Neural progenitor cell (in vitro differentiated cells): ENCODE measurements around the gene UFC1. TPM values are rescaled to one million over a fixed set of nuclear protein-coding genes. Genes with fewer than 3 reads are reported as not detected.
A peak's percentile ranks its signal among the peaks of the same experiment; 100 is the strongest.

Source experiments
- DNase-seq: peaks from one replicate; pipeline ENCODE4 v3.0.0-alpha.2; 2016; ENCODE audit warnings: low spot score
- H2AFZ ChIP-seq: fragments of 200-600 bp; sonication (generic); replicated peaks from 2 replicates; pipeline ENCODE4 v1.6.1; 2016; ENCODE audit warnings: antibody characterized with exemption
- H3F3A ChIP-seq: fragments of 200-600 bp; sonication (generic); 2 replicates; pipeline ENCODE4 v1.6.1; 2016; ENCODE audit warnings: antibody characterized with exemption, low read depth
- H3K27ac ChIP-seq: fragments of 200-600 bp; sonication (generic); 2 replicates; pipeline ENCODE4 v1.5.1; 2016; ENCODE audit warnings: mild to moderate bottlenecking
- H3K27me3 ChIP-seq: fragments of 200-600 bp; sonication (generic); 2 replicates; pipeline ENCODE4 v1.6.1; 2016; ENCODE audit warnings: mild to moderate bottlenecking, moderate library complexity
- H3K36me3 ChIP-seq: fragments of 200-600 bp; sonication (generic); 2 replicates; pipeline ENCODE4 v1.5.1; 2016
- H3K4me1 ChIP-seq: fragments of 200-600 bp; sonication (generic); 2 replicates; pipeline ENCODE4 v1.6.1; 2016; ENCODE audit warnings: mixed run types
- H3K4me2 ChIP-seq: fragments of 200-600 bp; sonication (generic); 2 replicates; pipeline ENCODE4 v1.6.1; 2016
- H3K4me3 ChIP-seq: fragments of 200-600 bp; sonication (generic); 2 replicates; pipeline ENCODE4 v1.5.1; 2016
- H3K79me2 ChIP-seq: fragments of 200-600 bp; sonication (generic); 2 replicates; pipeline ENCODE4 v1.6.1; 2016; ENCODE audit warnings: low read depth
- H3K9ac ChIP-seq: fragments of 200-600 bp; sonication (generic); 2 replicates; pipeline ENCODE4 v1.6.1; 2016
- H3K9me3 ChIP-seq: fragments of 200-600 bp; sonication (generic); 2 replicates; pipeline ENCODE4 v1.5.1; 2016; ENCODE audit warnings: low read depth
- H4K20me1 ChIP-seq: fragments of 200-600 bp; sonication (generic); 2 replicates; pipeline ENCODE4 v1.6.1; 2016; ENCODE audit warnings: low read depth
- H3K27ac Mint-ChIP-seq: 3 replicates; pipeline ENCODE4 v1.8.0; 2021; ENCODE audit warnings: mixed read lengths
- H3K27me3 Mint-ChIP-seq: 2 replicates; pipeline ENCODE4 v1.8.0; 2022; ENCODE audit warnings: low read depth, mild to moderate bottlenecking, inconsistent platforms, moderate library complexity, mixed read lengths; ENCODE audit not compliant: insufficient read depth
- H3K36me3 Mint-ChIP-seq: 3 replicates; pipeline ENCODE4 v1.8.0; 2021; ENCODE audit warnings: mixed read lengths
- H3K4me1 Mint-ChIP-seq: 3 replicates; pipeline ENCODE4 v1.8.0; 2021; ENCODE audit warnings: mixed read lengths
- H3K4me3 Mint-ChIP-seq: 3 replicates; pipeline ENCODE4 v1.8.0; 2021; ENCODE audit warnings: mild to moderate bottlenecking, moderate library complexity, mixed read lengths
- H3K9me3 Mint-ChIP-seq: 3 replicates; pipeline ENCODE4 v1.8.0; 2020; ENCODE audit warnings: mixed read lengths
- EZH2 ChIP-seq: fragments of 200-600 bp; sonication (generic); IDR thresholded peaks from 2 replicates; pipeline ENCODE4 v1.6.1; 2017; ENCODE audit warnings: antibody characterized with exemption, mild to moderate bottlenecking, moderate library complexity
- EZH2phosphoT487 ChIP-seq: fragments of 200-600 bp; sonication (generic); IDR thresholded peaks from 2 replicates; pipeline ENCODE4 v1.6.1; 2017; ENCODE audit warnings: antibody characterized with exemption
- total RNA-seq: library from RNA; depleted of rRNA; stranded (reverse); fragments of >200 nt; gene quantifications from 2 replicates; pipeline ENCODE4 v1.2.3, GENCODE V29; 2015; ENCODE audit warnings: low replicate concordance
- TF ChIP-seq, protein P1 (sequence below): fragments of 200-600 bp; sonication (generic); IDR thresholded peaks from 2 replicates; pipeline ENCODE4 v1.5.1; 2017; ENCODE audit warnings: antibody characterized with exemption, mild to moderate bottlenecking

The UFC1 gene
- total RNA-seq, 1 donor from 2014 or later: 114 TPM

DNA sequence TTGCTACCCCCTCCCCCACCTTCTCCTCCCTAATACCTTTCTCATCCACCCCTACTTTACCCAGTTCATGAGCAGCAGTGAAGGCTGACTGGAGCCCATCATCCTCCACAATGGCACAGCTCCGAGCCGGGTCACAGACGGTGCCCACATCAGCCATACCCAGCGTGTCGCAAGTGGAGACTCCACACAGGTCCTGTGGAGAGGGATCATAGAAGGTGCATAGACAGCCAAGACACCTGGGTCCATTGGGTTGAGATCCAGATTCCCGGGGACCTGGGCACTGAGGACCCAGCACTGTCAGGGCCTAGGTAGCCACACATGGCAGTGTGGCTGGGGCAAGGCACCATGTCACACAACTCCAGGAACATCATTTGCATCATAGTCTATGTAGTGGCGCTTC is 42.3 kb downstream of the UFC1 start:
- Histone ChIP-seq H3K4me1 (peaks cover 50% of the 10 kb centered on the region), H3K4me2 (no peak overlapping the region), H3K79me2 (no peaks in the 10 kb centered on the region), H3K4me3 (no peak overlapping the region), H3K9me3 (no peaks in the 10 kb centered on the region), H3K27me3 (no peaks in the 10 kb centered on the region), H3K36me3 (no peaks in the 10 kb centered on the region), H2AFZ (no peak overlapping the region), H3F3A (peaks cover 36% of the 10 kb centered on the region), H4K20me1 (no peaks in the 10 kb centered on the region), H3K9ac (no peak overlapping the region), H3K27ac (no peak overlapping the region)
- Mint-ChIP-seq H3K36me3 (no peaks in the 10 kb centered on the region), H3K27ac (peak overlapping the region; percentile 10), H3K4me3 (peak overlapping the region; percentile 27), H3K9me3 (no peaks in the 10 kb centered on the region), H3K4me1 (peaks cover 55% of the 10 kb centered on the region), H3K27me3 (peaks cover 8% of the 10 kb centered on the region)
- TF ChIP-seq EZH2phosphoT487 (no peak), EZH2 (no peak)
- TF ChIP-seq, protein P1, sequence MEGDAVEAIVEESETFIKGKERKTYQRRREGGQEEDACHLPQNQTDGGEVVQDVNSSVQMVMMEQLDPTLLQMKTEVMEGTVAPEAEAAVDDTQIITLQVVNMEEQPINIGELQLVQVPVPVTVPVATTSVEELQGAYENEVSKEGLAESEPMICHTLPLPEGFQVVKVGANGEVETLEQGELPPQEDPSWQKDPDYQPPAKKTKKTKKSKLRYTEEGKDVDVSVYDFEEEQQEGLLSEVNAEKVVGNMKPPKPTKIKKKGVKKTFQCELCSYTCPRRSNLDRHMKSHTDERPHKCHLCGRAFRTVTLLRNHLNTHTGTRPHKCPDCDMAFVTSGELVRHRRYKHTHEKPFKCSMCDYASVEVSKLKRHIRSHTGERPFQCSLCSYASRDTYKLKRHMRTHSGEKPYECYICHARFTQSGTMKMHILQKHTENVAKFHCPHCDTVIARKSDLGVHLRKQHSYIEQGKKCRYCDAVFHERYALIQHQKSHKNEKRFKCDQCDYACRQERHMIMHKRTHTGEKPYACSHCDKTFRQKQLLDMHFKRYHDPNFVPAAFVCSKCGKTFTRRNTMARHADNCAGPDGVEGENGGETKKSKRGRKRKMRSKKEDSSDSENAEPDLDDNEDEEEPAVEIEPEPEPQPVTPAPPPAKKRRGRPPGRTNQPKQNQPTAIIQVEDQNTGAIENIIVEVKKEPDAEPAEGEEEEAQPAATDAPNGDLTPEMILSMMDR: no peak
- DNase-seq: no peak

DNA sequence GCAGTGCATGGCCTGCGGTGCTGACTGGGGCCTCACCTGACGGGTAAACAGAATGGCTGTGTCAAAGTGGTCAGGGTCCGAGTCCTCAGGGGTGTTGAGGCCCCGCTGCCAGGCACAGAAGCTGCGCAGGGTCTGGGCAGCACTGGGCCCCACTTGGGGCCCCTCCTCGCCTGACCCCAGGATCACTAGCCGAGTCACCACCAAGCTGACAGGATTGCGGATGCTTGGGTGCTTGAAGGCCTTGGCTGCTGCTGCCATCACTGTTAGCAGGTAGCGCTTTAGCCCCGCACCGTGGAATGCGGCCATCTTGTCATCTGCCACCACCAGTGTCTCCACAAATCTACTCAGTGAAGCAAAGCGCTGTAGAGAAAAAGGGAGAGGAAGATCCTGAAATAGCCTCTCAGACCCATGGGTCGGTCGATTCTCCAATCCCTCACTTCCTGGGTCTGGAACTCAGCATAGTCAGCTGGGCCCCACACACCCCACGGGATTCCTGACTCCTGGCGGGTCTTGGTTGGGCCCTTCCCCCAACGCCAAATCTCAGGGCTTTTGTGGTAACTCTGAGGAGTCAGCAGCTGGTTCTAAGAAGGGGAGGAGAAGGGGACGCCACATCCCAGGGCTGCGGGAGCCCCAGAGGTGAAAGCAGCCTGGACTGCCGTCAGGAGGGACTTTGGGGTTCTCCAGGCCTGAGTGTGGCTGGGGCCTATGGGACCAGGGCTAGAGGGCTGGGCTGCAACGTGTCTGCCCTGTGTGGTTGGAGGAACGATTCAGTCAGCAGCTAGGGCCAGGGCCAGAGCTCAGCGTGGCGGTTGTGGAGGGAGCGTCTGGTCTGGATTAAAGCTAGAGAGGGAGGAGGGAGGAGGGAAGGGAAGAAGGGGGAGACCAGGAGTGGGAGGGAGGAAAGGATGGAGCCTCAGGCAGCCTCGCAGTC is 43.0 kb downstream of the UFC1 start:
- Mint-ChIP-seq H3K27me3 (peaks cover 7% of the 10 kb centered on the region), H3K9me3 (no peaks in the 10 kb centered on the region), H3K27ac (peak overlapping the region; percentile 90), H3K4me3 (peak overlapping the region; percentile 62), H3K4me1 (peaks cover 58% of the 10 kb centered on the region), H3K36me3 (no peaks in the 10 kb centered on the region)
- peak overlapping the region; percentile 0 for H3K9ac ChIP-seq
- H3K79me2 ChIP-seq: no peaks in the 10 kb centered on the region
- H3K27ac ChIP-seq: peak overlapping the region; percentile 5
- TF ChIP-seq EZH2phosphoT487 (no peak), EZH2 (no peak)
- TF ChIP-seq, protein P1: no peak
- H2AFZ ChIP-seq: no peak overlapping the region
- no peaks in the 10 kb centered on the region for H4K20me1 ChIP-seq
- peak overlapping the region; percentile 83 for H3K4me2 ChIP-seq
- DNase-seq: peak; percentile 71
- no peaks in the 10 kb centered on the region for H3K36me3 ChIP-seq
- peaks cover 57% of the 10 kb centered on the region for H3K4me1 ChIP-seq
- H3F3A ChIP-seq: peaks cover 42% of the 10 kb centered on the region
- peak overlapping the region; percentile 11 for H3K4me3 ChIP-seq
- H3K9me3 ChIP-seq: no peaks in the 10 kb centered on the region
- H3K27me3 ChIP-seq: no peaks in the 10 kb centered on the region

DNA sequence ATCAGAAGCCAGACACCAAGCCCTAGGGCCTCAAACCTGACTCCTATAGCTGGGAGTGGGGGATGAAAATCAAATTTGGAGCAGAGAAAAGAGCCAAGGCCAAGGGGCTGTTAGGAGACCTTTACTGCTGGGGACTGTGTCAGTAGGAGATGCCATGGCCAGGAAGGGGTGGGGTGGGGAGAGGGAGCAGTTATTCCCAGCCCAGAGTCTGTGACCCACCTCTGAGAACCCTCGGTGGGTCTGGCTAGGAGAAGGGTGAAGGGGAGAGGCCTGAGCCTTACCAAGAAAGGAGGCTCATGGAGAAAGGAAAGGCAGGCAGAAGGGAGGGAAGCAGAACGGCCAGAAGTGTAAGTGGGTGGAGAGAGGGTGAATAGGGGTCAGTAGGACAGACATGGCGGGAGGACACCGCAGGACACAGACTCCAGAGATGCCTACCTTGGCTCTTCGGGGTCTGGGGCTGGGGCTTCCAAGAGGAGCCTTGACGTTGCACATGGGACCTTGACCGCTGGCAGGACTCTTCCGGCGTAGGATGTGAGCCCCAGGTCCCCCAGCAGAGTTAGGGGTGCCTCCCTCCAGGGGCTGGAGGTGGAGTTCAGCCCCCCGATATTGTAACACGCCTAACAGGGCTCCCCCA is 43.9 kb downstream of the UFC1 start:
- Histone ChIP-seq H4K20me1 (no peaks in the 10 kb centered on the region), H3F3A (peaks cover 42% of the 10 kb centered on the region), H3K36me3 (no peaks in the 10 kb centered on the region), H3K4me1 (peaks cover 58% of the 10 kb centered on the region), H3K27ac (peak overlapping the region; percentile 5), H3K27me3 (no peaks in the 10 kb centered on the region), H2AFZ (no peak overlapping the region), H3K4me2 (peak overlapping the region; percentile 83), H3K4me3 (peak overlapping the region; percentile 40), H3K79me2 (peaks cover 4% of the 10 kb centered on the region), H3K9ac (no peak overlapping the region), H3K9me3 (no peaks in the 10 kb centered on the region)
- Mint-ChIP-seq H3K27me3 (peaks cover 3% of the 10 kb centered on the region), H3K9me3 (no peaks in the 10 kb centered on the region), H3K36me3 (no peaks in the 10 kb centered on the region), H3K4me3 (peak overlapping the region; percentile 64), H3K27ac (peak overlapping the region; percentile 90), H3K4me1 (peaks cover 62% of the 10 kb centered on the region)
- no peak for DNase-seq
- TF ChIP-seq, protein P1: no peak
- TF ChIP-seq EZH2: no peak
- no peak for TF ChIP-seq EZH2phosphoT487
